Activated T-helper 1 cell treated with anti-CD3 and anti-CD28 coated beads, Interleukin-12 subunit alpha, Interleukin-12 subunit beta, Interleukin-2, Interleukin-4 antibody, amounts not matched to agents 30 ng/mL and 10 ng/mL and 1 ng/mL, durations not matched to agents 14 hours and 24 hours and 36 hours (primary cell): ENCODE results near the gene TSPAN15. TPM values are rescaled to one million over a fixed set of nuclear protein-coding genes. Genes with fewer than 3 reads are reported as not detected.
"Not testable (repeated sequence)": the region's sequence is repeated elsewhere in the genome, so short reads cannot be mapped to it uniquely, and the experiment has no call there.

ENCODE experiments used
- DNase-seq: peaks from one replicate; pipeline ENCODE4 v3.0.0; 2021; ENCODE audit warnings: low spot score
- H3K27ac Mint-ChIP-seq: one replicate; pipeline ENCODE4 v1.8.0; 2021; ENCODE audit warnings: mild to moderate bottlenecking, mixed read lengths
- H3K27me3 Mint-ChIP-seq: one replicate; pipeline ENCODE4 v1.8.0; 2022; ENCODE audit warnings: mild to moderate bottlenecking, moderate library complexity, mixed read lengths; ENCODE audit not compliant: insufficient read depth
- H3K36me3 Mint-ChIP-seq: one replicate; pipeline ENCODE4 v1.8.0; 2021; ENCODE audit warnings: low read depth, mixed read lengths
- H3K4me1 Mint-ChIP-seq: one replicate; pipeline ENCODE4 v1.8.0; 2021; ENCODE audit warnings: low read depth, mixed read lengths
- H3K4me3 Mint-ChIP-seq: one replicate; pipeline ENCODE4 v1.8.0; 2021; ENCODE audit warnings: mild to moderate bottlenecking, moderate library complexity, mixed read lengths
- H3K9me3 Mint-ChIP-seq: one replicate; pipeline ENCODE4 v1.8.0; 2021; ENCODE audit warnings: mixed read lengths
- intact Hi-C: fragments of 100-400 bp; cut with micrococcal nuclease; formaldehyde crosslinking; loops from one replicate; pipeline ENCODE4 v1.15.1; 2024
- total RNA-seq: library from RNA; stranded (reverse); gene quantifications from 2 replicates; pipeline ENCODE4 v1.2.3, GENCODE V29; 2022

The TSPAN15 gene
- total RNA-seq, 1 donor from 2014 or later = 1.6 TPM

- Mint-ChIP-seq H3K27me3 (peaks cover 29% of the 10 kb centered on the region), H3K36me3 (no peaks in the 10 kb centered on the region), H3K4me1 (no peaks in the 10 kb centered on the region), H3K4me3 (no peak overlapping the region), H3K27ac (no peak overlapping the region), H3K9me3 (no peaks in the 10 kb centered on the region)
- no peak for DNase-seq
- intact Hi-C loops = loop anchor here (5.0 kb wide), 1 partner anchor 396 kb away; no protein-coding TSS in a partner anchor
These were observed 65.5 kb downstream of the TSPAN15 start for GRCh38 chr10:69516796-69517195.

DNA sequence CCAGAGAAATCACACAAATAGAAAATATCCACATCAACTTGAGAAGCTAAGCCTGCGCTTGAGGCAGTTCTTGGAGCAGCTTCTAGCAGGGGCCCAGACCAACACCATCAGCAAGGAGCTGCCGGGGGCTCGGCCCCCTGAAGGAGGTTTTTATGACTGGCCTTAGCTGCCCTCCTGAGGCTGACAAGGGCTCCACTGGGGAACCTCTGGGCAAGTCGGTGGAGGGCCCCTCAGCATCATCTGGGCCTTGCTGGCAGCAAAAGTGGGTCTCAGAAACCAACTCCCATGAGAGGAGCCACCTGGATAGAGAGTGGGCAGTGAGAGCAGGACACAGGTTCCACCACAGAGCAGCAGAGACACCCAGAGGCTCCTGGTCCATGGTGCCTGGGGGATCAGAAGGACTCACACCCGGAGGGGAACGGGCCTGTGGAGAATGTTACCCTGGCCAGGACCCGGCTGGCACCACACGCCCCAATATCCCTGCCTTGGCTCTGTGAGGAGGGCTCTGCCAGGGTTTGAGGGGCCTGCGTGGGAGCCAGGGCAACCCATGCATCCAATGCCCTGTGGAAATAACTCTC, 66.1 kb downstream of the TSPAN15 start:
- DNase-seq = no peak

DNA sequence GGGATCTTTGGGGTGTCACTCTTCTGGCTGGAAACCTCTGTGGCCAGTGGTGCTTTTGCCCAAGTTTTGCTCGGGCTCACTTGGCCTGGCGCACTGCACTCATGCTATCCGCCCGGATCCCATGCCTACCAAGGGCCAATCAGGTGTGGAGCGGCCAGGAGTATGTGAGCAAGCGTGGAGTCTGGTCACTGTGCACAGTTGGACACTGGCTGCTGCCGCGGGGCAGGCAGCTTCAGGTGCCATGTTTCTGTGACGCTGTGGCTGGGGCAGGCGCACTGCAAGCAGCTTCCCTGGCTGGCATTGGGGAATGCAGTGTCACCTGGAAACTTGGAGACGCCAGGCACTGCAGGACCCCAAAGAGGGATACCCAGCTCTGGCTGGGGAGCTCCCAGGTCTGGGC, 76.7 kb downstream of the TSPAN15 start:
- no peak for DNase-seq
- no peaks in the 10 kb centered on the region for H3K4me1 Mint-ChIP-seq
- no peaks in the 10 kb centered on the region for H3K9me3 Mint-ChIP-seq
- H3K4me3 Mint-ChIP-seq = no peak overlapping the region
- intact Hi-C loops = no loop called here
- no peak overlapping the region for H3K27ac Mint-ChIP-seq
- peaks cover 28% of the 10 kb centered on the region for H3K27me3 Mint-ChIP-seq
- no peaks in the 10 kb centered on the region for H3K36me3 Mint-ChIP-seq

More for the DNA sequence above, 66.1 kb downstream of the TSPAN15 start:
- no peaks in the 10 kb centered on the region for H3K9me3 Mint-ChIP-seq
- no peaks in the 10 kb centered on the region for H3K4me1 Mint-ChIP-seq
- H3K36me3 Mint-ChIP-seq = no peaks in the 10 kb centered on the region
- H3K27me3 Mint-ChIP-seq = peaks cover 27% of the 10 kb centered on the region
- no peak overlapping the region for H3K27ac Mint-ChIP-seq
- intact Hi-C loops = loop anchor here (5.0 kb wide), 1 partner anchor 395 kb away; no protein-coding TSS in a partner anchor
- H3K4me3 Mint-ChIP-seq = no peak overlapping the region

- intact Hi-C loops = no loop called here
- Mint-ChIP-seq H3K4me3 (no peak overlapping the region), H3K9me3 (no peaks in the 10 kb centered on the region), H3K4me1 (no peaks in the 10 kb centered on the region), H3K27ac (no peak overlapping the region), H3K27me3 (peaks cover 26% of the 10 kb centered on the region), H3K36me3 (no peaks in the 10 kb centered on the region)
- DNase-seq = no peak
These were observed 82.4 kb downstream of the TSPAN15 start for GRCh38 chr10:69533658-69534057.

GRCh38 chr10:69536521-69536920, 85.3 kb downstream of the TSPAN15 start:
- peaks cover 15% of the 10 kb centered on the region for H3K27me3 Mint-ChIP-seq
- H3K4me1 Mint-ChIP-seq, H3K9me3 Mint-ChIP-seq, H3K27ac Mint-ChIP-seq, DNase-seq, H3K4me3 Mint-ChIP-seq, H3K36me3 Mint-ChIP-seq, intact Hi-C loops: not testable (repeated sequence)

DNA sequence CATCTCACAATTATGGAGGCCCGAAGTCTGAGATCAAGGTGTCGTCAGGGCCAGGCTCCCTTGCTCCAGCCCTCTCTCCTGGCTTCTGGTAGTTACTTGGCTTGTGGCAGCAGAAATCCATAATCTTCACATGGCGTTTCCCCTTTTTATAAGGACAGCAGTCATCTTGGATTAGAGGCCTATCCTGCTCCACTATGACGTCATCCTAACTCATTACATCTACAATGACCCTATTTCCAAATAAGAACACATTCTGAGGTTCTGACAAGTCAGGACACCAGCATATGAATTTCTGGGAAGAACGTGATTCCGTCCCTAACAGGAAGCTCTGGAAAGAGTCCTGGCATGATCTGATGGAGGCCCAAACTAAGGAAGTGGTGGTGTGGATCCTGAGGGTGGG, 86.2 kb downstream of the TSPAN15 start:
- Mint-ChIP-seq H3K36me3 (no peaks in the 10 kb centered on the region), H3K27me3 (peaks cover 8% of the 10 kb centered on the region), H3K4me1 (no peaks in the 10 kb centered on the region), H3K9me3 (peaks cover 15% of the 10 kb centered on the region), H3K4me3 (no peak overlapping the region), H3K27ac (no peak overlapping the region)
- intact Hi-C loops = no loop called here
- DNase-seq = no peak

DNA sequence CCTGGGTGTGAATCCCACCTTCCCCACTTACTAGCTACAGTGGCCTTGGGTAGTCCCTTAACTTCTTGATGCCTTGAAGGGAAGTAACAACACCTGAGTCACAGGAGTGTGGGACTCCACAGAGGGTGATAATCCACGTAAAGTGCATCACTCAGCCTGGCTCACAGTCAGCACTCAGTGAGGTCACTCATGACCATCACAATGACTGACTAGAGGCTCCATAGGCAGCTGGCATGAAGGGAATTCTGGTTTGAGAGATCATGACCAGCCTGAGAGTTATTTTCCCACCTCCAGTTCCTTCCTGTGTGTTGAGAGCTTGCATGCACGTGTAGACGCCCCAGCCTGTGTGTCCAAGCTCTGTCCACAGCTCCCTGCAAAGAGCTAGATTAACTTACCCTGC, 87.2 kb downstream of the TSPAN15 start:
- Mint-ChIP-seq H3K9me3 (peaks cover 15% of the 10 kb centered on the region), H3K4me1 (no peaks in the 10 kb centered on the region), H3K27me3 (peaks cover under 1% of the 10 kb centered on the region), H3K36me3 (no peaks in the 10 kb centered on the region), H3K27ac (no peak overlapping the region), H3K4me3 (no peak overlapping the region)
- DNase-seq = no peak
- intact Hi-C loops = no loop called here

GRCh38 chr10:69541463-69541862, 90.2 kb downstream of the TSPAN15 start:
- H3K9me3 Mint-ChIP-seq = peaks cover 15% of the 10 kb centered on the region
- H3K4me3 Mint-ChIP-seq = no peak overlapping the region
- H3K27me3 Mint-ChIP-seq = no peaks in the 10 kb centered on the region
- no peaks in the 10 kb centered on the region for H3K4me1 Mint-ChIP-seq
- H3K27ac Mint-ChIP-seq = no peak overlapping the region
- H3K36me3 Mint-ChIP-seq = no peaks in the 10 kb centered on the region
- DNase-seq = no peak
- intact Hi-C loops = no loop called here

DNA sequence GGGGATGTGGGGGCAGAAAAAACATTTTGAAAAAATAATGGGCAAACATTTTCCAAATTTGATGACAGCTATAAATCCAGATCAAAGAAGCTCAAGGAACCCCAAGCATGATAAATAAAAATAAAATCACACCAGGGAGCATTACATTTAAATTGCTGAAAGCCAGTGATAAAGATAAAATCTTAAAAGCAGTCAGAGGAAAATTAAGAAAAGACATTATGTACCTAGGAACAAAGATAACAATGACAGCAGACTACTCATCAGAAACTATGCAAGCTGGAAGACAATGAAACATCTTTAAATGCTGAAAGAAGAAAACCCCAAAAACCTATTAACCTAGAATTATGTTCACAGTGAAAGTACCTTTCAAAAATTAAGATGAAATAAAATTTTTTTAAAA, 98.7 kb downstream of the TSPAN15 start:
- DNase-seq = no peak
- Mint-ChIP-seq H3K9me3 (peaks cover 22% of the 10 kb centered on the region), H3K4me1 (no peaks in the 10 kb centered on the region), H3K27me3 (no peaks in the 10 kb centered on the region), H3K4me3 (no peak overlapping the region), H3K27ac (no peak overlapping the region), H3K36me3 (no peaks in the 10 kb centered on the region)
- intact Hi-C loops = no loop called here

- Mint-ChIP-seq H3K36me3 (no peaks in the 10 kb centered on the region), H3K4me3 (no peak overlapping the region), H3K27ac (no peak overlapping the region), H3K4me1 (no peaks in the 10 kb centered on the region), H3K9me3 (peaks cover 20% of the 10 kb centered on the region), H3K27me3 (no peaks in the 10 kb centered on the region)
- intact Hi-C loops = no loop called here
- DNase-seq = no peak
These were observed 101.0 kb downstream of the TSPAN15 start for GRCh38 chr10:69552268-69552667.

- no peaks in the 10 kb centered on the region for H3K36me3 Mint-ChIP-seq
- H3K4me3 Mint-ChIP-seq = no peak overlapping the region
- peaks cover 3% of the 10 kb centered on the region for H3K27me3 Mint-ChIP-seq
- peaks cover 19% of the 10 kb centered on the region for H3K9me3 Mint-ChIP-seq
- H3K27ac Mint-ChIP-seq = no peak overlapping the region
- no peak for DNase-seq
- intact Hi-C loops = no loop called here
- peaks cover 4% of the 10 kb centered on the region for H3K4me1 Mint-ChIP-seq
These were observed 102.1 kb downstream of the TSPAN15 start for GRCh38 chr10:69553328-69553727.

DNA sequence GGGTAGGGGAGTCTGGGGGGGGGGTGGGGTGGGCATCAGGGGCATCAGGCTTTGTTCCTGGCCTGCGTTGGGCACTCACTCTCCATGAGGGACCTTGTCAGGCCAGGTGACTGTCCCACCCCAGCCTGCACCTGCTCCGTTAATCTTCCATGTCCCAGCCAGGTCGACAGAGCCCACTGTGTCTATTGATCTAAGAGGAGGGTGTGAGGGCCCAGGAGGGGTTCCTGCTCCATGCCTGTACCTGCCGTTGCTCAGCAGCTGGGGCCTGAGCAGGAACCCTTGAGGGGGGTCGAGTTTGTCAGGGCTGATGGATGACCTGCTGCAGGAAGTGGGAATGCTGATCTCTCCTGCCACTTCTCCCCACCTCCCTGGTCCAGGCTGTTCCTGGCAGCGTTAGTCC, 103.3 kb downstream of the TSPAN15 start:
- intact Hi-C loops = no loop called here
- Mint-ChIP-seq H3K9me3 (peaks cover 15% of the 10 kb centered on the region), H3K4me3 (no peak overlapping the region)

More for the DNA sequence above, 103.3 kb downstream of the TSPAN15 start:
- no peak for DNase-seq
- Mint-ChIP-seq H3K36me3 (no peaks in the 10 kb centered on the region), H3K4me1 (peaks cover 10% of the 10 kb centered on the region), H3K27me3 (peaks cover 6% of the 10 kb centered on the region), H3K27ac (no peak overlapping the region)
